ENCODE measurements around the gene CHRNB4.
"Not testable (repeated sequence)": the region's sequence is repeated elsewhere in the genome, so short reads cannot be mapped to it uniquely, and the experiment has no call there.

Gene CHRNB4, protein sequence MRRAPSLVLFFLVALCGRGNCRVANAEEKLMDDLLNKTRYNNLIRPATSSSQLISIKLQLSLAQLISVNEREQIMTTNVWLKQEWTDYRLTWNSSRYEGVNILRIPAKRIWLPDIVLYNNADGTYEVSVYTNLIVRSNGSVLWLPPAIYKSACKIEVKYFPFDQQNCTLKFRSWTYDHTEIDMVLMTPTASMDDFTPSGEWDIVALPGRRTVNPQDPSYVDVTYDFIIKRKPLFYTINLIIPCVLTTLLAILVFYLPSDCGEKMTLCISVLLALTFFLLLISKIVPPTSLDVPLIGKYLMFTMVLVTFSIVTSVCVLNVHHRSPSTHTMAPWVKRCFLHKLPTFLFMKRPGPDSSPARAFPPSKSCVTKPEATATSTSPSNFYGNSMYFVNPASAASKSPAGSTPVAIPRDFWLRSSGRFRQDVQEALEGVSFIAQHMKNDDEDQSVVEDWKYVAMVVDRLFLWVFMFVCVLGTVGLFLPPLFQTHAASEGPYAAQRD

DNA sequence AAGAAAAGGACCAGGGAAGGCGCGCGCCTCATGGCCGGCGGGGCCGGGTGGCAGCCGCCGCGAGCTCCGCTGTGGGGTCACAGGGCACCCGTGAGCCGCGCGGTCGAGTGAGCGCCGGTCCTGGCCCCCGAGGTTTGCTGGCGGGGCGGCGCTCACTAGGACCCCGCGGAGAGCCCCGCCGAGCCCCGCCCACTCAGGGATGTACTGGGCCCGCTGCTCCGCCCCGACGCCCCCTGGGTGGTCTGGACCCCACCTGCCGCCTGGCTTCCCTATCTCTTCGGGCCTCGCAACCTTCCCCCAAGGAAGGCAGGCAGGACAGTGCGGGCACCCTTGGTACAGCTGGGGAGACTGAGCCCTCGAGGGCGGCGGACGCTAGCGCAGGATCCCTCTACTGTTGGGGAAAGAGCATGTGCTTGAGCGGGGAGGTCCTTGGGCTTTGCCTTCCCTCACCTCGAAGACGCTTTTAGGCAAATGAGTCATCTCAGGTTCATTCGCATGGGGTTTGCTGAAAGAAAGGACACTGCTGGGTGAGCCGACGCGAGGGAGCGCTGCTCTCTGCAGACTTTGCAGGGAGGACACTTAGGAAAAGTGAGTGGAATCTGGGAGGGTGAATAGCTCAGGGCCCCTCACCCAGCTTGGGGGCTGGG is at the start of gene CHRNB4:
Gene CHRNB4 (minus strand): TSS at position 109 of the 647 bp plus-strand sequence. CDS start 77 bp downstream, at position 32.
- no peak for DNase-seq (ENCODE audit: low spot score)

DNA sequence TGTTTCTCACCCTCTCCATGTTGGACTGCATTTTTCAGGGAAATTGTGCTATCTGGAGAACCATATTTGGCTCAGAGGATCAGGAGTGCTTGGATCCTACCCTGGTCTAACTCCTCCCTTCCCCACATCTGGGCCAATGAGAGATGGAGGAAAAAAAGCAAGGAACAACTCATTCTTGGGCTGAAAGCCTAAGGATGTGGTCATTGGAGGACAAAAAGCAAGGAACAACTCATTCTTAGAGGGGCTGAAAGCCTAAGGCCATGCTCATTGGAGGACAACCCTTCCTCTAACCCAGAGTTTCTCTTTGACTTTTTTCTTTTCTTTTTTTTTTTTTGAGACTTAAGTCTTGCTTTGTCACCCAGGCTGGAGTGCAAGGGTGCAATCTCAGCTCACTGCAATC is 48.6 kb upstream of the CHRNB4 start:
- no peak for DNase-seq (ENCODE audit: low spot score)

DNA sequence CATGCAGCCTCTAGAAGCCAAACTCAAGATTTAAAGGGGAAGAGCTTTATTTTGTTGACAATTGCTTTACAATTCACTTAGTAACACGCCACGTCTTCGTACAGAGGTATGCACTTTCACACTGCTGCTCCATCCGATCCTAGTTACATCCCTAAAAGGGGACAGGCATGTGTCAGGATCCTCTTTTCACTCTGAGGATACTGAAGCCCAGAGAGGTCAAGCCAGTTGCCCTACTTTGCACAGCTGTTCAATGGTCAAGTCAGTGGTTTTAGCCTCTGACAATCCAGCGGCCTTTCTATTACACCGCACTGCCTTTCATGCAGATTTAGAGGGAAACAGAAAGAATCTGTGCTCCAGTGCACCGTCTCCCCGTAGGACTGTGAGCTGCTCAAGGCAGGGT is 44.9 kb upstream of the CHRNB4 start:
- no peak for DNase-seq (ENCODE audit: low spot score)

DNA sequence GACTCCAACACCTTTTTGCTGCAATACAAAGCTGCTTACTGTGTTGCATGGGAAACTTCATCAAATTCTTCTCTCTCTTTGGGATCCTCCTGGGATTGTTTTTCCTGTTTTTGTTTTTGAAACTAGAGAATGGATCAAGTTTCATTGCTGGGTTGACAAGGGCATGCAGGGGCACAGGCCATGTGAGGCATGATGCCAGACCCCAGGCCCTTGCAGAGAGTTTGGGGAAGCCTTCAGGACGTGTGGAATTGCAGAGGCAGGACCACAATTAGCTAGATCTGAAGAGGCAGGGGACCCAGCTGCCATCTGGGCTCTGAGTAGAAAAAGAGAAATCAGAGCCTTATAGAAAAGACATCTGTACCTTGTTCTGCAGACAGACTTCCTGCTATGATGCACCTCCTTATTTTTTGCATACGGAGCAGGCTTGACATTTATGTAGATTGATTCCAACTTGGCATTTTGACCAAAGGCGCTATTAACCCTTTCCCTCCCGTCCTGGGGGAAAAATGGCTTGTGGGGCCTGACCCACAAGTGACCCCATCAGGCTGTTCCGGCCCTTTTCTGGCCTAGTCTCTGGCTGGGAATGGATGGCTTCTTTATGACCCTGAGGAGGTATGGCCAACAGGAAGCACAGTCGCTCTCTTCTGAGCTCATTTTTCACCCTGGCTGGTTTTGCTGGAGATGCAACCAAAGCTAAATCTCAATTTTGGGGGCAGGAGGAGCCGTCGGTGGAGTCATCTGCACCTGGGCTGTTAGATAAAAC is 44.3 kb upstream of the CHRNB4 start:
- no peak for DNase-seq (ENCODE audit: low spot score)

DNA sequence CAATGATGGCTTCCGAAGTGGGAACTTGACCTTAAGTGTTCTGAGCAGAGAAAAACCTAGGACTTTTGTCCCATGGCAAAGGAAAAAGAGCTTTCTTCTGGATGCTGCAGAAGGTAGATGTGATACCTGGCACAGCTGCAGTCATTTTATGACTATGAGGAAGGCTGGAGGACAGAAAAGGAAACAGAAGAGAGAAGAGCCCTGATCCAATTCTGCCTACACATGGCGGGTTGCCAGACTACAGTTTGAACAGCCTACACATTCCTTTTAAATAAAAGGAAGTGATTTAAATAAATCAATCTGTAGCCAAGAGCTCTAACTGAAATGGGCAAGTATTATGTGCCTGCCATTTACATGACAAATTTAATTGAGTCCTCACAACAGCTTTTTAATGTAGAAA is 43.6 kb upstream of the CHRNB4 start:
- DNase-seq (ENCODE audit: low spot score), result no peak

DNA sequence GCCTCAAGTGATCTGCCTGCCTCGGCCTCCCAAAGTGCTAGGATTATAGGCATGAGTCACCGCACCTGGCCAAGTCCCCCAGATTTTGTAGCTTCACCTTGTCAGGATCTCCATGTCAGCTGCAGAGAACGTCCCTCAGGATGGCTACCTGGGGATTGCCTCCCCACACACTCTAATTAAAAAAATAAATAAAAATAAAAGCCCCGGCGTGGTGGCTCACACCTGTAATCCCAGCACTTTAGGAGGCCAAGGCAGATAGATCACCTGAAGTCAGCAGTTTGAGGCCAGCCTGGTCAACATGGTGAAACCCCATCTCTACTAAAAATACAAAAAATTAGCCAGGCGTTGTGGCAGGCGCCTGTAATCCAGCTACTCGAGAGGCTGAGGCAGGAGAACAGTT is 42.6 kb upstream of the CHRNB4 start:
- DNase-seq (ENCODE audit: low spot score), result not testable (repeated sequence)

DNA sequence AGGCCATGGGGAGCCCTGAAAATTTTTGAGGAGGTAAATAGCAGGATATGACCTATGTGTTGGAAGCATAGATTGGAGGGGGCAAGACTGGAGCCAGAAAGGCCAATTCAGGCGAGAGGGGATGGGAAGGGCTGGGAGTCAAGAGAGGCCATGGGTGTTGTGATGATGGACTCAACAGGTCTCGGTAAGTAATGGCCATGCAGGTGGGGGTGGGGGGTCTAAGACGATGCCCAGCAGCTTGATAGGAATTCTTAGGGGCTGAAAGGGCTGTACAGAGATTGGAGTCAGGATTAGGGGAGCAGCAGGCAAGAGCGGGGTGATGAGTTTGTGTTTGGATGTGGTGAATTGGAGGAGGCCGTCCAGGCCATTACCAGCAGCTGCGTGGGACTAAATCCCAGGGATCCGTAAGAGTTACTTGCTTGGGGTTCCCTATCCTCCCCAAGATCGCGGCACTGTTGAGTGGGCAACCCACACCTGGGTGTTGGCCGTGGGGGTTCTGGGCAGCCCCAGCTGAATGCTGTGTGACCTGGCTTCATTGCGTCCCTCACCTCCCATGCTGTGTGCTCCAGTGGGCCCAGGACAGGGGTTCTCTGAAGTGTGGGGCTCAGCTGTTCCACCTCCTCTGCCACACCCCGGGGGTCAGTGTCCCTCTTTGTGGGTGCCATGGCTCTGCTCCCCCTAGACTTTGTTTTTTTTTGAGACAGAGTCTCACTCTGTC is 41.8 kb upstream of the CHRNB4 start:
- DNase-seq (ENCODE audit: low spot score), result no peak

DNA sequence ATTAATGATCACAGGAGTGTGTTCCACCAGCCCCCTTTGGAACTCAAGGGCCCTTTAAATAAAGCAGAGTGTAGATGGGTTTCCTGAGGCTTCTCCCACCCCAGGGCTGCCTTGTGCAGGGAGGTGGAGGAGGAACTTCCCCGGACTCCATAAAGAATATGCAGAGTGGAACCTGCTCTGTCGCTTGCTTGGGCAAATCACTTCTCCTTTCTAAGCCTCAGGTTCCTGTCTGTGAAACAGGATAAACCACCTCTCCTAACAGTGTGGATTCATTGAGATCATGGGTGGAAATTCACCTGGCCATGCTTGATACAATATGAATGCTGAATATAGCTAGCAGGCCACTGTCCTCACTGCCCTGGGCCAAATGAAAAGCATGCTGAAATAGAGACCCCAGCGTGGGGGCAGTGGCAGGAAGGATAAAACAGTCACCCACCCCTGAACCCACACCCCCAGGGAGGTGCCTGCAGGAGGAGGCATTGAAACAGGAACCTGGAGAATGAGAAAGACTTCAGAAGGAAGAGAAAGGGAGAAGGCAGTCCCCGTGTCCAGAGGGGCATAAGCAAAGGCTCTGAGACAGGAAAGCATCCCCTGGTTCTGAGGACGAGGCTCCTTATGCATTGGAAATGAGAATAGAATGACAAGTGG is 41.1 kb upstream of the CHRNB4 start:
- no peak for DNase-seq (ENCODE audit: low spot score)

DNA sequence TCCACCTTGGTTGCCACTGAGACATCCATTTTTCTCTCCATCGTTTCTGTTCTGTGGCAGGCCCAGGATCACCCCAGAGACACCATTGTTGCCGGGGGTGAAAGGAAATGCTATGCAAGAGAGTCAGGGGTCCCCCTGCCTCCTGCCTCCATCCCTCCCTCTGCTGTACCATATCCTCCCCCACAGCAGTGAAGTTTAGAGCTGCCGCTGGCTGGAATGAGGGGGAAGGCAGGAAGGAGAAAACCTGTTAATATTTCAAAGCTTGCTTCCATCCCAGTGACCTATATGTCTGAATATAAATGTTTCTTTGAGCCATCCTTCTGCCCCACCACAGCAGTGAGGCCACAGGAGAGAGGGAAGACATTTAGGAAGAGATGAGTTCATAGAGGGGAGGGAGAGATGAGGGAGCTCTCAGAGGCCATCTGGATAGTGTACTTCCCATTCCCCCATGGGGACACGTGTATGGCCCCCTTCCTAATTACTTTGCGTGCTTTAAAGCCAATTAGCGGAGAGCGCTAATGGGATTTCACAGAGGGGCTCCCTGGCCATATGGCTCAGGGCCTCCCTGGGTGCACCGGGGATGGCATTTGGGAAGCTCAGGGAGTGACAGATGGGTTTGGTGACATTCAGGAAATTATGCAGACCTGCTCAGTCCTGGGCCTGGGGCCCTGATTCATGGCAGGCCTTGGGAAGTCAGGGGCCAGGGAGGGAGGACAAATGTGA is 40.4 kb upstream of the CHRNB4 start:
- DNase-seq (ENCODE audit: low spot score), result no peak

DNA sequence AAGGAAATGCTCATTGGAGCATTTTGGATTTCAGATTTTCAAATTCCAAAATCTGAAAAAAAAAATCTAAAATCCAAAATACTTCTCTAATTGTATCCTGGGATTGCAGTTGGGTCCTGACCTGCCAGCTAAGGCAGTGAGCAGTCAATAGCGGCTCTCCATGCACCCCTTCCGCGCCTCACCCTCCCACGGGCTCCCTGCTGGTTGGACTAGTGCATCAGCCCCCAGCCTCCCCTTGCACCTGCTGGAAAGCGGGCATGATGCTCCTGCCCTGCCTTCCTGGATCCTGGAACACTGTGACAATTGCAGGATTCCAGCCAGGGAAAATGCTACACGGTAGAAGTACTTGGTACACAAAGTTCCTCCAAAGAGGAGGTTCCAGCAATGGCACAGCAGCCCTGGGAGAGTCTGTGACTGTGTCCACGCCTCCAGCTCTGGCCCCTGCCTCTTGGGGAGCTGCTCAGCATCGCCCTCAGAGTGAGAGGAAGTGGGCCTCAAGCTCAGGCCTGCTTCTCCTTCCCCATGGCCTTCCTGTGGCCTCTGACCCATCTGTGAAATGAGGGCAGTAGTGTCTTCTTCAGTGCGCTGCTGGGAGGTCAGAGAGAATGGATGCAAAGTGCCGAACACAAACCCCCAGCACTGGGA is 39.5 kb upstream of the CHRNB4 start:
- no peak for DNase-seq (ENCODE audit: low spot score)

DNA sequence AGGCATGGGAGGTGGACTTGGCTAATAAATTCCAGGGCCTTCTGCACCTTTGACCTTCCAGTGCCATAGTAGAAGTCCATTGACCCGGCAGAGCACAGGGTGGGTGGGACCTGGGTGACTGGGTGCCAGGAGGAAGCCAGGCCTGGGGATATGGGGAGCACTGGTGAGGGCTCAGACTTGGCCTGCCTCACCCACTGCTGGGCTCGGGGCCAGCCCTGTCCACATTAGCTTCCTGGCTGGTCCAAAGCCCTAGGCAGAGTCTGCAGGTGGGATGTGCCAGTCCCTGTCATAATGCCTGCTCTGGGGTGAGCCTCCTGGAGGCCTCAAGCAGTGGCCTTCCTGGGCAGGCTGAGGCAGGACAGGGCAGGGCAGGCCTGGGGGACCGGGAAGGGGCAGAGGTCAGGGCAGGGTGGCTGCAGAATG is 38.1 kb upstream of the CHRNB4 start:
- DNase-seq (ENCODE audit: low spot score), result no peak

DNA sequence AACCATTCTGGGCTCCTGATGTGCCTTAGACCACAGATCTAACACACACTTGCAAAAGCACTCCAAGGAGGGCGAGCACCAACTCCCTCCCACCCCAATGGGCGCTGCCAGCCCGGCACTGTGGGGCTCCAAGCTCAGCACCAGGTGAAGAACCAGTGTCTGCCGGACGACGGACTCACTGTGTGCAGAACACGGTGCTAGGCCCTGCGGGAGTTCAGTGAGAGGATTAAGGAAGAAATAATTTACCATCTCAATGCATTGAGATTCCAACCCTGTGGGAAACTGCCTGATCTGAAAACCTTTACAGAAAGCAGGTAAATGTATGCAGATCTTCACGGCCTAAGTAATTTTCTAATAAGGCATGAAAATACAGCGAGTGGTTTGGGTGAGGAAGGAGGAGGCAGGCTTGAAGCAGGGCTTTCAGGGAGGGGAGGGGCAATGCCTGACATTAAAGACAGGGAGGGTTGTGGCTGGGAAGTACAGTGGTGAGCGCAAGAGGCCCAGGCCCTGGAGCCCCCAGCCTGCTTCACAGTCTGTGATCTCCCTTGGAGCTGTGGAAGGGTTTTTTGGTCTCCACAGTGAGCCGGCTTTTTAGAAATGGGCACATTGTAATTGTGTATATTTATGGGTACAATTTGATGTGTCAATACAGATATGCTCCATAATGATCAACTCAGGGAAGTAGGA is 35.6 kb upstream of the CHRNB4 start:
- no peak for DNase-seq (ENCODE audit: low spot score)

DNA sequence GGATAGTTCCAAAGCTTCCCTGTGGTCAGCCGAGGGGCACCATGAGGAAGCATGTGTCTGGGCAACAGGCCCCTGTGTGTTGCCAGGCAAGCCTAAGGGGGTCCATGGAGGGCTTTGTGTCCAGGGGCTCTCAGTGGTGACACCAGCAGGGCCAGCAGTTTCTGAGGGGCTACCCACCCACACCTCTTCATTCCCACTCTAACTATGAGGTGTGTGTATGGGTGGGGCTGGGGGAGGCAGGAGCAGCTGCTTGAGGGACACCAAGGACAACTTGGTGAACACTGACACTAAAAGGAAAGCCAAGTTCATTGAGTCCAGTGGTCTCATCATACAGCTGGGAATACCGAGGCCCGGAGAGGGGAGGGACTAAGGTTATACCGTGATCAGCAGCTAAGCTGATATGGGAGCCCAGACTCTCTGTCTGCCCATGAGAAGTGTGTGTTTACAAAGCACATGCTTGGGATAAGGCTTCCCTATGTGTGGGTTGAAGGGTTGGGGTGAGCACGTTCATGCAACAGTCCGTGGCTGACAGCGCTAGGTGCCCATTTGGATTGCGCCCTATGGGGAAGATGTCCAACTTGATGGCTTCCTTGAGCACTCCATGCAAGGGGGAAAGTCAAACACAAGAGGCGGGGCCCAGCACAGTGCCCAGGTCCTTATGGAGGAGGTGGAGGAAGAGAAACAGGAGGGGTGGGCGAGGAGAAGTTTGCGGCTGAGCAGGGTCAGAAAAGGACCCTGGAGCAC is 34.8 kb upstream of the CHRNB4 start:
- no peak for DNase-seq (ENCODE audit: low spot score)

DNA sequence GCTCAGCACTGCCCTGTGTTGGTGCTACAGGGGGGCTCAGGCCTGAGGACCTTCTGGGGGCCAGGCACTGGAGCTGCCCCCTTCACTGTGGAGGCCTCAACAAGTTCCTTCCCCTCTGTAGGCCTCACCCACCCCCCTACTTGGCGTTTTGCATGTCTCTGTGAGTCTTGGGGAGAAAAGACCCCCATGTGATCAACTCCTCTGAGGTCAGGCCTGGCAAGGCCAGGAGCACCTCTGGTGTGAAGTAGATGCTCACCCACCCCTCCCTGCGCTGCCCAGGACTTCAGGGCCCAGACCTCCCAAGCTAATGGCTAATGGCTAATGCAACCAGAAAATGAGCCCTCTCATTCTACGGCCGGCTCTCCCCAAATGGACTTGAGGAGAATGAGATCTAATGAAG is 34.2 kb upstream of the CHRNB4 start:
- DNase-seq (ENCODE audit: low spot score), result no peak

DNA sequence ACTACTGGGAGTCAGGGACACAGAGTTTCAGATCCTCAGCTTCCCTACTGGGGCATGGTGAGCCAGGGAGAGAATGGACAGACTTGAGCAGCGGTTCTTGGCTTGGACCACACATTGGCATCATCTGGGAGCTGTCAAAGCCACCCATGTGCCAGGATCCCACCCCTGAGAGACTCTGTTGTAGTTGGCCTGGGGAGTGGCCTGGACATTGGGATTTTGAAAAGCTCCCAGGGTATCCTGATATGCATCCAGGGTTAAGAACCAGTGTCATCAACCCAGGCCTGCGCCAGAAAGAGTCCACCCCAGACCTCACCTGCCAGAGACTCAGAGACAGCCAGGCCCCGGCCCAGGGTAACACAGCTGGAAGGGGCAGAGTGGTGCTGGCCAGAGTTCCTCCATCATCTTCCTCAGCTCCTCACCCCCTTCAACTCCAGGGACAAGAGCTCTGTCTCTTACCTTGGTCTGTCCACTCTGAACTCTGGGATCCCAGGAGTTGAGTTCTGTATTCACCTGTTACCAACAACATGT is 33.0 kb upstream of the CHRNB4 start:
- no peak for DNase-seq (ENCODE audit: low spot score)

DNA sequence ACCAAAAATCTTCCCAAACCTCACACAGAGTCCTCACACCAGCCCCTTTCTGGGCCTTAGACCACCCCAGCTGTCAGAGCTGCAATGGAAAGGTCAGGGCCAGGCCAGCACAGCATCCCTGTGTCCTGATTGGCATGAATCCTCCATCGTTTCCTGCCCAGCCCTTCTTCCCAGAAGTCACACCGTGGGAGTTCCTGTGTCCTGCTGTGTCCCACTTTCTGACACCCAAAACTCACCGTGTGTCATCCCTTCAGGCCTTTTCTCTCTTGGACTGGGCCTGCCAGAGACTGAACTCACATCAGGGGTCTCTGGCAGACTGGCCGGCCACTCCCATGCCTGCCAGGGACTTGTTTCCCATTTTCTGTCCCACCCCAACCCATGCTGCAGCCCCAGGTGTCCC is 32.5 kb upstream of the CHRNB4 start:
- no peak for DNase-seq (ENCODE audit: low spot score)

DNA sequence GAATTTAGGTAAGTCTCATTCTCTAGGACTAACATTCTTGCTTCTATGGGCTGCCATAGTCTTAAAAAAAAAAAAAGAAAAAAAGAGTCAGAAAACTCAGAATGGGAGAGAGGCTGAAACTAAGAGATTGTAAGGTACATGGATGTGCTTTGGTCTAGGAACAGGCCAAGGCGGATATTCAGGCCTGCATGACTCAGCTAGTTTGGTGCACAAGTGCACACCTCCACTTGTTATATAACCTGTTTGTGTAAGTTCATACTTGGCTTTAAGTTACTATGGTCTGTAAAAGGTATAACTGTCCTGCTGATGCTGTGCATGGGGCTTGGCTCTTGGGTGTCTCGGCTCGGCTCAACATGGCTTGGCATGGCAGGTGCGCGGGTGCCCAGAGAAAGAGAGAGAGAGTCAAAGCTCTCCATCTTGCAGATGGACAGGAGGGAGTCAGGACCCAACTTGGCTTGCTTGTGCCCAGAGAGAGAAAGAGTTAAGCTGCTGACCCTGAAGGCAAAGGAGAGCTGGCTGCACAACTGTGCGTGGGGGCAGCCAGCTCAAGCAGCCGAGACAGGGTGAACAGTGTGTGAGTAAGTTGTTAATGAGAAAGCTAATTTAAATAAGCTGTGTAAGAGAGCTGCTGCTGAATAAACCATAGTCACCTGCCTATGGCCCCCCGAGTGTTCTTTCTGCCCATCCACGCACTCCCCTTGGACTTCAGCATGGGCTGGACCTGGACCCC is 31.4 kb upstream of the CHRNB4 start:
- DNase-seq (ENCODE audit: low spot score), result no peak

DNA sequence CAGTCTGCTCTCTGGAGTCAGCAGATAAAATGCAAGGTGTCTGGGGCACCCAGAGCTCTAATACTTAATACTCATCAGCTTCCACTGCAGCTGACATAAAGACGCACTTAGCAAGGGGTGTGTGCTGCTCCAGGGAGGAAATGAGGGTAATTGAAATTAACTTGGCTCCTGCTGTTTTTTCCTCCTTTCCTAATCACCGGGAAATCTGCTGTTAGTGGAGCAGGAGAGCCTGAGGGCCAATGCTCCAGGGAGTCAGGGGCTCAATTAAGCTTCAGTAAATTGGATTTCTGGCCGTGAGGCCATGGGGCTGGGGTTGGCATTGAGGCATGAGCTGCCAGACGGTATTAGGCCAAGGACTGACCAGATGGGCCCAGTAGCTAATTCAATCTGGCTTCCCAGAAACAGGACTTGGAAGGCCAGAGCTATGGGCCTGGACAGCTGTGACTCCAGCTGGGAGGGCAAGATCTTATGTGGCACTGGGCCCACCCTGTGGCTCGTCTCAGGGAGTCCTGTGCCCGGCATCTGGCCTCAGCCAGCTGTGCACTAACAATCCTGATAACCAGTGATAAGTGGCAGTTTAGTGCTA is 30.7 kb upstream of the CHRNB4 start:
- DNase-seq (ENCODE audit: low spot score), result no peak
